Endodermal cell (in vitro differentiated cells): Measurements from ENCODE around the gene NFATC1. TPM values are rescaled to one million over a fixed set of nuclear protein-coding genes. Genes with fewer than 3 reads are reported as not detected.

ENCODE experiments used
- DNase-seq: peaks from one replicate; pipeline ENCODE4 v3.0.0-alpha.2; 2017
- H3K27ac ChIP-seq: 2 replicates; pipeline ENCODE4 v1.5.1; 2013; ENCODE audit warnings: mild to moderate bottlenecking, low read depth, low read length, moderate library complexity
- H3K27me3 ChIP-seq: 2 replicates; pipeline ENCODE4 v1.6.1; 2013; ENCODE audit warnings: mild to moderate bottlenecking, low read length, moderate library complexity; ENCODE audit not compliant: insufficient read depth, control insufficient read depth, poor library complexity, severe bottlenecking
- H3K36me3 ChIP-seq: 2 replicates; pipeline ENCODE4 v1.7.0; 2013; ENCODE audit warnings: mild to moderate bottlenecking, low read length, moderate library complexity; ENCODE audit not compliant: control insufficient read depth, insufficient read depth
- H3K4me1 ChIP-seq: one replicate; pipeline ENCODE4 v1.7.0; 2013; ENCODE audit warnings: low read length; ENCODE audit not compliant: control insufficient read depth, insufficient read depth
- H3K4me3 ChIP-seq: 2 replicates; pipeline ENCODE4 v1.5.1; 2013; ENCODE audit warnings: mild to moderate bottlenecking, low read length, moderate library complexity
- H3K9ac ChIP-seq: 2 replicates; pipeline ENCODE4 v1.6.1; 2013; ENCODE audit warnings: mild to moderate bottlenecking, low read length, moderate library complexity; ENCODE audit not compliant: poor library complexity, severe bottlenecking; ENCODE audit errors: extremely low read depth
- H3K9me3 ChIP-seq: 2 replicates; pipeline ENCODE4 v1.6.1; 2013; ENCODE audit warnings: mild to moderate bottlenecking, low read length, moderate library complexity; ENCODE audit not compliant: control insufficient read depth
- H3K27ac Mint-ChIP-seq: 2 replicates; pipeline ENCODE4 v1.8.0; 2020; ENCODE audit warnings: mixed read lengths
- H3K27me3 Mint-ChIP-seq: 2 replicates; pipeline ENCODE4 v1.8.0; 2021; ENCODE audit warnings: mild to moderate bottlenecking, mixed read lengths; ENCODE audit not compliant: insufficient read depth
- H3K36me3 Mint-ChIP-seq: 2 replicates; pipeline ENCODE4 v1.8.0; 2020; ENCODE audit warnings: low read depth, mixed read lengths
- H3K4me1 Mint-ChIP-seq: 2 replicates; pipeline ENCODE4 v1.8.0; 2020; ENCODE audit warnings: mixed read lengths
- H3K4me3 Mint-ChIP-seq: 2 replicates; pipeline ENCODE4 v1.8.0; 2020; ENCODE audit warnings: mild to moderate bottlenecking, moderate library complexity, mixed read lengths
- H3K9me3 Mint-ChIP-seq: 2 replicates; pipeline ENCODE4 v1.8.0; 2020; ENCODE audit warnings: mild to moderate bottlenecking, mixed read lengths
- CTCF ChIP-seq: fragments of 200-600 bp; sonication (generic); conservative IDR thresholded peaks from 2 replicates; pipeline ENCODE4 v1.5.0; 2021; ENCODE audit warnings: antibody characterized with exemption, mild to moderate bottlenecking
- WGBS, 2 experiments: methylation state at CpG; one replicate each; pipeline versions ENCODE4 v1.1.5 to v1.1.7; 2013; ENCODE audit warnings: missing lambda C conversion rate in 2 of 2, mixed read lengths in 1 of 2; ENCODE audit not compliant: insufficient coverage in 1 of 2, insufficient read length in 1 of 2; 5-methylcytosine and 5-hydroxymethylcytosine counted together
- total RNA-seq, 2 donors: library from RNA; stranded (reverse); fragmentation: NEBNext Ultra II Directional in 1 of 2; extraction: Animal tissue kit (Norgen Biotek cat#: 25700) in 1 of 2; gene quantifications; 2 replicates in 1 of 2; 3 replicates in 1 of 2; pipeline ENCODE4 v1.2.1, GENCODE V29; 2021

Gene NFATC1
- total RNA-seq, 2 donors from 2014 or later, result 23.4 to 32.5 TPM

- Mint-ChIP-seq H3K27me3 (no peaks in the 10 kb centered on the region), H3K9me3 (no peaks in the 10 kb centered on the region), H3K4me3 (no peak overlapping the region), H3K27ac (peak overlapping the region; percentile 53), H3K36me3 (peaks cover 31% of the 10 kb centered on the region), H3K4me1 (no peaks in the 10 kb centered on the region)
- no peaks in the 10 kb centered on the region for H3K36me3 ChIP-seq
- no peaks in the 10 kb centered on the region for H3K27me3 ChIP-seq
- no peaks in the 10 kb centered on the region for H3K4me1 ChIP-seq
- no peak overlapping the region for H3K27ac ChIP-seq
- no peak for TF ChIP-seq CTCF
- no peak overlapping the region for H3K9ac ChIP-seq
- WGBS, 2 experiments, result 93 to 96% methylated on average over 4 to 10 of the region's 10 CpGs
- no peaks in the 10 kb centered on the region for H3K9me3 ChIP-seq
- DNase-seq, result no peak
- H3K4me3 ChIP-seq, result no peak overlapping the region
These were observed 32.6 kb downstream of the NFATC1 start for GRCh38 chr18:79428287-79428686.

- Histone ChIP-seq H3K4me3 (no peak overlapping the region), H3K9me3 (no peaks in the 10 kb centered on the region), H3K27ac (no peak overlapping the region), H3K36me3 (no peaks in the 10 kb centered on the region), H3K9ac (no peak overlapping the region), H3K27me3 (no peaks in the 10 kb centered on the region), H3K4me1 (no peaks in the 10 kb centered on the region)
- no peak for DNase-seq
- peaks cover 29% of the 10 kb centered on the region for H3K36me3 Mint-ChIP-seq
- H3K27me3 Mint-ChIP-seq, result no peaks in the 10 kb centered on the region
- no peaks in the 10 kb centered on the region for H3K4me1 Mint-ChIP-seq
- no peak overlapping the region for H3K4me3 Mint-ChIP-seq
- 91 to 98% methylated on average over 4 to 14 of the region's 14 CpGs for WGBS, 2 experiments
- no peak overlapping the region for H3K27ac Mint-ChIP-seq
- H3K9me3 Mint-ChIP-seq, result no peaks in the 10 kb centered on the region
- TF ChIP-seq CTCF, result no peak
These were observed 33.7 kb downstream of the NFATC1 start for GRCh38 chr18:79429381-79429780.

- TF ChIP-seq CTCF, result no peak
- Histone ChIP-seq H3K4me1 (no peaks in the 10 kb centered on the region), H3K9me3 (no peaks in the 10 kb centered on the region), H3K9ac (no peak overlapping the region), H3K36me3 (no peaks in the 10 kb centered on the region), H3K27me3 (no peaks in the 10 kb centered on the region), H3K27ac (no peak overlapping the region), H3K4me3 (no peak overlapping the region)
- Mint-ChIP-seq H3K27ac (no peak overlapping the region), H3K9me3 (no peaks in the 10 kb centered on the region), H3K4me3 (no peak overlapping the region), H3K4me1 (no peaks in the 10 kb centered on the region), H3K36me3 (peaks cover 26% of the 10 kb centered on the region), H3K27me3 (no peaks in the 10 kb centered on the region)
- no peak for DNase-seq
- 92 to 94% methylated on average over 27 of the region's 27 CpGs for WGBS, 2 experiments
These were observed 34.1 kb downstream of the NFATC1 start for GRCh38 chr18:79429785-79430281.
